ENCODE results near the gene GRIFIN.

DNA sequence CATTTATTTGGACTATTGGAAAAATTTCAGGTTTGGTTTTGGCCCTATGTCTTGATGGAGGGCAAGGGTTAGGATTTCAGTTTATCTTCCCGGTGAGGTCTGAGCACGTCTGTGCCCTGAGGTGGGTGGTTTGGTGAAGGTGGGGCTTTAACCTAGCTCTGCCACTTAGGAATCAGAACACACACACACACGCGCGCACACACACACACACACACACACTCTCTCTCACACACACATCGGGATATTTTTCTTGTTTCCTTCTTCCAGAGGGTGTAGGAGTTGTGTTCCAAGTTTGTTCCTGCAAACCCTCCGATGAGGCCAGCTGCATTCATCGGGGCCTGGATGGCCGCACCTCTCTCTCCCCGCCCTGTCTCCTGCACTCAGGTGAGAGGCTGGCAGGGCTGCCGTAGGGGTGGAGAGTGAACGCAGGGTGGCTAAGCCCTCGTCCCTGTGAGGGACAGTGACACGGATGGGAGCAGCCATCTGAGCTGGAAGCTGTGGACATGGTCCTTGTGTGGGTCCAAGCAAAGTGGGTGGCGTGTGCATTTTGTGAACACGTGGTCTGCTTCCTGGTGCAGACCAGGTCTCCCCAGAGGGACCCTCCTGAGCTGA lies 38.6 kb downstream of the GRIFIN start:
- TF ChIP-seq, protein P1, sequence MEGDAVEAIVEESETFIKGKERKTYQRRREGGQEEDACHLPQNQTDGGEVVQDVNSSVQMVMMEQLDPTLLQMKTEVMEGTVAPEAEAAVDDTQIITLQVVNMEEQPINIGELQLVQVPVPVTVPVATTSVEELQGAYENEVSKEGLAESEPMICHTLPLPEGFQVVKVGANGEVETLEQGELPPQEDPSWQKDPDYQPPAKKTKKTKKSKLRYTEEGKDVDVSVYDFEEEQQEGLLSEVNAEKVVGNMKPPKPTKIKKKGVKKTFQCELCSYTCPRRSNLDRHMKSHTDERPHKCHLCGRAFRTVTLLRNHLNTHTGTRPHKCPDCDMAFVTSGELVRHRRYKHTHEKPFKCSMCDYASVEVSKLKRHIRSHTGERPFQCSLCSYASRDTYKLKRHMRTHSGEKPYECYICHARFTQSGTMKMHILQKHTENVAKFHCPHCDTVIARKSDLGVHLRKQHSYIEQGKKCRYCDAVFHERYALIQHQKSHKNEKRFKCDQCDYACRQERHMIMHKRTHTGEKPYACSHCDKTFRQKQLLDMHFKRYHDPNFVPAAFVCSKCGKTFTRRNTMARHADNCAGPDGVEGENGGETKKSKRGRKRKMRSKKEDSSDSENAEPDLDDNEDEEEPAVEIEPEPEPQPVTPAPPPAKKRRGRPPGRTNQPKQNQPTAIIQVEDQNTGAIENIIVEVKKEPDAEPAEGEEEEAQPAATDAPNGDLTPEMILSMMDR (IDR thresholded peaks at IDR 0.05): no peak
- TF ChIP-seq POLR2A (IDR thresholded peaks at IDR 0.05): no peak
